SJCRH30 (cell line): ENCODE measurements around the gene PCMTD2. TPM values are rescaled to one million over a fixed set of nuclear protein-coding genes. Genes with fewer than 3 reads are reported as not detected.

Experiments used
- DNase-seq, 2 experiments: peaks; one replicate each; pipeline ENCODE4 v3.0.0-alpha.2; 2015 to 2020
- H3K27ac ChIP-seq: fragments of 250-450 bp; sonication (Bioruptor Pico); 2 replicates; pipeline ENCODE4 v1.5.1; 2020; ENCODE audit warnings: mild to moderate bottlenecking, moderate library complexity
- H3K27me3 ChIP-seq: fragments of 250-450 bp; sonication (Bioruptor Pico); 2 replicates; pipeline ENCODE4 v1.5.1; 2020; ENCODE audit warnings: mild to moderate bottlenecking, moderate library complexity
- H3K36me3 ChIP-seq: fragments of 250-450 bp; sonication (Bioruptor Pico); 2 replicates; pipeline ENCODE4 v1.5.1; 2020; ENCODE audit warnings: mild to moderate bottlenecking, moderate library complexity
- H3K4me1 ChIP-seq: fragments of 250-450 bp; sonication (Bioruptor Pico); 2 replicates; pipeline ENCODE4 v1.5.1; 2020; ENCODE audit warnings: mild to moderate bottlenecking, moderate library complexity
- H3K4me3 ChIP-seq: fragments of 250-450 bp; sonication (Bioruptor Pico); 2 replicates; pipeline ENCODE4 v1.5.1; 2020; ENCODE audit warnings: mild to moderate bottlenecking, moderate library complexity
- H3K9me3 ChIP-seq: fragments of 250-450 bp; sonication (Bioruptor Pico); replicated peaks from 2 replicates; pipeline ENCODE4 v1.5.1; 2020; ENCODE audit warnings: mild to moderate bottlenecking, moderate library complexity
- total RNA-seq: library from RNA; depleted of rRNA; stranded (reverse); fragments of >200 nt; shearing (Covaris generic); gene quantifications from 2 replicates; pipeline ENCODE4 v1.2.3, GENCODE V29; 2014

PCMTD2 gene
- total RNA-seq, 1 experiment from 2014 or later = 31.0 TPM

- H3K4me1 ChIP-seq = peaks cover 38% of the 10 kb centered on the region
- DNase-seq = no peak
- no peak overlapping the region for H3K4me3 ChIP-seq
- no peaks in the 10 kb centered on the region for H3K9me3 ChIP-seq
- H3K36me3 ChIP-seq = no peaks in the 10 kb centered on the region
- H3K27ac ChIP-seq = no peak overlapping the region
- H3K27me3 ChIP-seq = peaks cover 3% of the 10 kb centered on the region; the same call in 1 of the 2 replicates
Measured at GRCh38 chr20:64219730-64220129, 35.8 kb upstream of the PCMTD2 start.

GRCh38 chr20:64220420-64220819 is 35.1 kb upstream of the PCMTD2 start:
- Histone ChIP-seq H3K4me3 (no peak overlapping the region), H3K27me3 (peaks cover 3% of the 10 kb centered on the region; the same call in 1 of the 2 replicates), H3K9me3 (no peaks in the 10 kb centered on the region), H3K27ac (no peak overlapping the region), H3K36me3 (no peaks in the 10 kb centered on the region), H3K4me1 (peaks cover 41% of the 10 kb centered on the region)
- no peak for DNase-seq

- H3K4me3 ChIP-seq = no peak overlapping the region
- peaks cover 44% of the 10 kb centered on the region for H3K4me1 ChIP-seq
- H3K36me3 ChIP-seq = no peaks in the 10 kb centered on the region
- DNase-seq = no peak
- H3K27me3 ChIP-seq = peaks cover 3% of the 10 kb centered on the region; the same call in 1 of the 2 replicates
- H3K9me3 ChIP-seq = no peaks in the 10 kb centered on the region
- no peak overlapping the region for H3K27ac ChIP-seq
Measured at GRCh38 chr20:64220891-64221527, 34.5 kb upstream of the PCMTD2 start.

- no peak for DNase-seq
- H3K27ac ChIP-seq = no peak overlapping the region
- no peak overlapping the region for H3K4me3 ChIP-seq
- H3K4me1 ChIP-seq = peaks cover 44% of the 10 kb centered on the region
- H3K36me3 ChIP-seq = no peaks in the 10 kb centered on the region
- H3K27me3 ChIP-seq = peaks cover 3% of the 10 kb centered on the region; the same call in 1 of the 2 replicates
- no peaks in the 10 kb centered on the region for H3K9me3 ChIP-seq
Measured at GRCh38 chr20:64222291-64222735, 33.2 kb upstream of the PCMTD2 start.

- peak overlapping the region; percentile 88; the same call in 1 of the 2 replicates for H3K27ac ChIP-seq
Measured at GRCh38 chr20:64222851-64223525, 32.6 kb upstream of the PCMTD2 start.

GRCh38 chr20:64223526-64224067 is 32.0 kb upstream of the PCMTD2 start:
- Histone ChIP-seq H3K27ac (peak overlapping the region; percentile 88), H3K4me1 (peaks cover 44% of the 10 kb centered on the region), H3K27me3 (peaks cover 10% of the 10 kb centered on the region; the same call in 1 of the 2 replicates), H3K4me3 (no peak overlapping the region), H3K9me3 (no peaks in the 10 kb centered on the region), H3K36me3 (no peaks in the 10 kb centered on the region)
- peak; percentile 69 to 71 for DNase-seq

More at GRCh38 chr20:64222851-64223525, 32.6 kb upstream of the PCMTD2 start:
- Histone ChIP-seq H3K4me1 (peaks cover 44% of the 10 kb centered on the region), H3K4me3 (no peak overlapping the region), H3K27me3 (peaks cover 4% of the 10 kb centered on the region; the same call in 1 of the 2 replicates), H3K9me3 (no peaks in the 10 kb centered on the region), H3K36me3 (no peaks in the 10 kb centered on the region)
- no peak for DNase-seq

GRCh38 chr20:64224351-64225170 is 31.0 kb upstream of the PCMTD2 start:
- peak; percentile 93 to 95 for DNase-seq
- H3K27me3 ChIP-seq = peaks cover 15% of the 10 kb centered on the region; the same call in 1 of the 2 replicates
- no peak overlapping the region for H3K4me3 ChIP-seq
- no peaks in the 10 kb centered on the region for H3K36me3 ChIP-seq
- H3K4me1 ChIP-seq = peaks cover 44% of the 10 kb centered on the region
- H3K9me3 ChIP-seq = no peaks in the 10 kb centered on the region
- H3K27ac ChIP-seq = peak overlapping the region; percentile 88

- no peak for DNase-seq
- peak overlapping the region; percentile 88 for H3K27ac ChIP-seq
- H3K27me3 ChIP-seq = peaks cover 16% of the 10 kb centered on the region; the same call in 1 of the 2 replicates
- no peaks in the 10 kb centered on the region for H3K36me3 ChIP-seq
- peaks cover 44% of the 10 kb centered on the region for H3K4me1 ChIP-seq
- H3K9me3 ChIP-seq = no peaks in the 10 kb centered on the region
- no peak overlapping the region for H3K4me3 ChIP-seq
Measured at GRCh38 chr20:64225171-64225595, 30.4 kb upstream of the PCMTD2 start.

GRCh38 chr20:64225828-64226598 is 29.5 kb upstream of the PCMTD2 start:
- Histone ChIP-seq H3K27ac (no peak overlapping the region), H3K9me3 (no peaks in the 10 kb centered on the region), H3K27me3 (peaks cover 16% of the 10 kb centered on the region), H3K4me1 (peaks cover 42% of the 10 kb centered on the region), H3K36me3 (no peaks in the 10 kb centered on the region), H3K4me3 (no peak overlapping the region)
- DNase-seq = no peak

- DNase-seq = no peak
- Histone ChIP-seq H3K36me3 (no peaks in the 10 kb centered on the region), H3K27me3 (peaks cover 19% of the 10 kb centered on the region), H3K4me3 (no peak overlapping the region), H3K27ac (no peak overlapping the region), H3K9me3 (no peaks in the 10 kb centered on the region), H3K4me1 (peaks cover 35% of the 10 kb centered on the region)
Measured at GRCh38 chr20:64226686-64227580, 28.6 kb upstream of the PCMTD2 start.

GRCh38 chr20:64228086-64228653 is 27.4 kb upstream of the PCMTD2 start:
- no peak for DNase-seq
- H3K27ac ChIP-seq = no peak overlapping the region
- H3K4me1 ChIP-seq = peaks cover 23% of the 10 kb centered on the region
- no peak overlapping the region for H3K4me3 ChIP-seq
- peaks cover 19% of the 10 kb centered on the region for H3K27me3 ChIP-seq
- H3K36me3 ChIP-seq = no peaks in the 10 kb centered on the region
- no peaks in the 10 kb centered on the region for H3K9me3 ChIP-seq

GRCh38 chr20:64228751-64229506 is 26.6 kb upstream of the PCMTD2 start:
- Histone ChIP-seq H3K4me3 (no peak overlapping the region), H3K9me3 (no peaks in the 10 kb centered on the region), H3K27ac (no peak overlapping the region), H3K36me3 (no peaks in the 10 kb centered on the region), H3K27me3 (peaks cover 19% of the 10 kb centered on the region), H3K4me1 (peaks cover 15% of the 10 kb centered on the region)
- DNase-seq = no peak
